BE2C (cell line): ENCODE results near the gene CRADD.

Source experiments
- DNase-seq: peaks from one replicate; pipeline ENCODE4 v3.0.0-alpha.2; 2020
- H3K27me3 ChIP-seq: fragments of 250-450 bp; sonication (Bioruptor Pico); 2 replicates; pipeline ENCODE4 v1.5.1; 2020; ENCODE audit warnings: mild to moderate bottlenecking
- H3K36me3 ChIP-seq: fragments of 250-450 bp; sonication (Bioruptor Pico); 2 replicates; pipeline ENCODE4 v1.5.1; 2020; ENCODE audit warnings: mild to moderate bottlenecking
- H3K4me1 ChIP-seq: fragments of 250-450 bp; sonication (Bioruptor Pico); 2 replicates; pipeline ENCODE4 v1.5.1; 2020
- H3K4me3 ChIP-seq: 2 replicates; pipeline ENCODE4 v1.5.1; 2011; ENCODE audit warnings: low read depth, low read length
- H3K9me3 ChIP-seq: fragments of 250-450 bp; sonication (Bioruptor Pico); 2 replicates; pipeline ENCODE4 v1.5.1; 2020
- TF ChIP-seq, protein P1 (sequence below): IDR thresholded peaks from 2 replicates; pipeline ENCODE4 v1.5.1; 2012; ENCODE audit warnings: mild to moderate bottlenecking, low read depth, low read length

Gene CRADD

DNA sequence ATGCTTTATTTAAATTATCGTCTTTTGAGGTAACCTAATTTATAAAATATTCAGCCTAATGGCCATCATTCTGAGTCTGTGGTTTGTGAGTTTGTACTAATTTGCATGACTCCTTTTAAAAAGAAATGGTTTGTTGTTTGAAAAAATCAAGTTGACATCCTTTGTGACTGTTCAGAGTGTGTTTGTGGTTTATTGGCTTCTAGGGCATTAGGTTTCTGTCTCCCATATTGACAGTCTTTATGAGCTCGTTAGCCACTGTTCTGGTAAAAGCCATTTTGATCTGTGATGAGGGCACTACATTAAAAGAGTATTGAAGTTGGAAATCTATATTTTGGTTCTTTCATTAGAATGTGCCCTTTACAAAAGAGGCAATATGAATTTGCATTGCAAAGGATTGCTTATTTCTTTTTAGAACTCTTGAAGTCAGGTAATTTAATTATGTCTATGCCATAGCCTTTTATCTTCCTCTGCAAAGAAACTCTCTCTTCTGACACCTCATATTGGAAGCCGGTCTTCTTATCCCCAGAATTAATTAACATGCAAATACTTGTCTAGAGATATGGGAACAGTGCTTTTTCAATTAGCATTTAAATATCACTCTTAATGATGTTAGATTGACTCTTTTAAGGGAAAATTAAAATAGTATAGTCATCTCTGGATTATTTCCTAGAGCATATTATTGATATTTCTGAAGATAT lies 95.0 kb downstream of the CRADD start:
- no peaks in the 10 kb centered on the region for H3K27me3 ChIP-seq
- H3K4me3 ChIP-seq = no peak overlapping the region
- H3K9me3 ChIP-seq = no peaks in the 10 kb centered on the region
- peaks cover 12% of the 10 kb centered on the region for H3K4me1 ChIP-seq
- TF ChIP-seq, protein P1, sequence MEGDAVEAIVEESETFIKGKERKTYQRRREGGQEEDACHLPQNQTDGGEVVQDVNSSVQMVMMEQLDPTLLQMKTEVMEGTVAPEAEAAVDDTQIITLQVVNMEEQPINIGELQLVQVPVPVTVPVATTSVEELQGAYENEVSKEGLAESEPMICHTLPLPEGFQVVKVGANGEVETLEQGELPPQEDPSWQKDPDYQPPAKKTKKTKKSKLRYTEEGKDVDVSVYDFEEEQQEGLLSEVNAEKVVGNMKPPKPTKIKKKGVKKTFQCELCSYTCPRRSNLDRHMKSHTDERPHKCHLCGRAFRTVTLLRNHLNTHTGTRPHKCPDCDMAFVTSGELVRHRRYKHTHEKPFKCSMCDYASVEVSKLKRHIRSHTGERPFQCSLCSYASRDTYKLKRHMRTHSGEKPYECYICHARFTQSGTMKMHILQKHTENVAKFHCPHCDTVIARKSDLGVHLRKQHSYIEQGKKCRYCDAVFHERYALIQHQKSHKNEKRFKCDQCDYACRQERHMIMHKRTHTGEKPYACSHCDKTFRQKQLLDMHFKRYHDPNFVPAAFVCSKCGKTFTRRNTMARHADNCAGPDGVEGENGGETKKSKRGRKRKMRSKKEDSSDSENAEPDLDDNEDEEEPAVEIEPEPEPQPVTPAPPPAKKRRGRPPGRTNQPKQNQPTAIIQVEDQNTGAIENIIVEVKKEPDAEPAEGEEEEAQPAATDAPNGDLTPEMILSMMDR = no peak
- no peak for DNase-seq
- no peaks in the 10 kb centered on the region for H3K36me3 ChIP-seq

- Histone ChIP-seq H3K27me3 (no peaks in the 10 kb centered on the region), H3K9me3 (no peaks in the 10 kb centered on the region), H3K36me3 (no peaks in the 10 kb centered on the region), H3K4me3 (no peak overlapping the region), H3K4me1 (peaks cover 7% of the 10 kb centered on the region)
- peak; percentile 53 for DNase-seq
- TF ChIP-seq, protein P1 = no peak
Observed at GRCh38 chr12:93773122-93773871, 96.1 kb downstream of the CRADD start.

DNA sequence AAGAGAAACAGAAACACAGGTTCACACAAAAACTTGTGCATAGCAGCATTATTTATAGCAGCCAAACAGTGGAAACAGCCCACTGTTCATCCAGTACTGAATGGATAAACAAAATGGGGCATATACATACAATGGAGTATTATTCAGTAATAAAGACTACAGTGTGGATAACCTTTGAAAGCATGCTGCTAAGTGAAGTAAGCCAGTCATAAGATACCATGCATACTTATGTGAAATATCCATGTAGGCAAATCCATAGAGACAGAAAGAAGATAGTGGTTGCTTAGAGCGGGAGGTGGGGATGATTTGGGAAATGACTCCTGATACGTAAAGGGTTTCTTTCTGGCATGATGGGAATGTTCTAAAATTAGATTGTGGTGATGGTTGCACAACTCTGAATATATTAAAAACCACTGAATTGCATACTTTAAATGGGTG lies 99.4 kb downstream of the CRADD start:
- Histone ChIP-seq H3K36me3 (no peaks in the 10 kb centered on the region), H3K4me1 (peaks cover 7% of the 10 kb centered on the region)
- DNase-seq = no peak

GRCh38 chr12:93777254-93777653 lies 100.1 kb downstream of the CRADD start:
- Histone ChIP-seq H3K36me3 (no peaks in the 10 kb centered on the region), H3K4me1 (peaks cover 7% of the 10 kb centered on the region), H3K27me3 (no peaks in the 10 kb centered on the region), H3K4me3 (no peak overlapping the region), H3K9me3 (no peaks in the 10 kb centered on the region)
- DNase-seq = no peak
- TF ChIP-seq, protein P1 = no peak

More for the DNA sequence above, 99.4 kb downstream of the CRADD start:
- Histone ChIP-seq H3K4me3 (no peak overlapping the region), H3K9me3 (no peaks in the 10 kb centered on the region), H3K27me3 (no peaks in the 10 kb centered on the region)
- TF ChIP-seq, protein P1 = no peak

DNA sequence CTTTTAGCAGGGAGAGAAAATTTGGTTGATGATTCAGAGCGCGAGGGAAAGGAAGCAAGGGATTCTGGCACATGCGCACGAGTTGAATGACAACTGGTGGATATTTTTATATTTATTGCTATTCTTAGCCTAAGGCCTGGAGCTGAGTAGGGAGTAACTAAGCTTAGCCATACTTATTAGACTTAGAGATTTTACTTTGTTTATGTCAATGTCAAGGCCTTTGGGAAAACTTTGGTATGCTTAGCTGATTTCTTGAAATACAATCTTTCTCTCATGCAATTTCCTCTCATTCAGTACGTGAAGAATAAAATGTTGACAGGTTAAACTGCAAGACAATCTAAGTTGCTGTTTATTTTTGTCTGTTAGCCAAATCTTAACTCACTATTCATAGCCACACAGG lies 101.1 kb downstream of the CRADD start:
- DNase-seq = no peak
- H3K36me3 ChIP-seq = no peaks in the 10 kb centered on the region

More for the DNA sequence above, 101.1 kb downstream of the CRADD start:
- Histone ChIP-seq H3K9me3 (no peaks in the 10 kb centered on the region), H3K4me3 (no peak overlapping the region), H3K4me1 (peaks cover 2% of the 10 kb centered on the region), H3K27me3 (no peaks in the 10 kb centered on the region)
- TF ChIP-seq, protein P1 = no peak
